ENCODE results near the gene UGT2B15. TPM values are rescaled to one million over a fixed set of nuclear protein-coding genes. Genes with fewer than 3 reads are reported as not detected.

Gene UGT2B15
- total RNA-seq, 2 donors from 2014 or later, result not detected

GRCh38 chr4:68617003-68617698 lies 53.3 kb downstream of the UGT2B15 start:
- H3K9me3 Mint-ChIP-seq, result peaks cover 5% of the 10 kb centered on the region
- DNase-seq (ENCODE audit: low spot score), result no peak
- H3K36me3 Mint-ChIP-seq, result no peaks in the 10 kb centered on the region
- ATAC-seq, result no peak
- H3K27ac Mint-ChIP-seq, result no peak overlapping the region
- H3K4me3 Mint-ChIP-seq, result no peak overlapping the region
- H3K27me3 Mint-ChIP-seq, result no peaks in the 10 kb centered on the region
- H3K4me1 Mint-ChIP-seq (ENCODE audit: low read depth in 2 of 2), result no peaks in the 10 kb centered on the region

DNA sequence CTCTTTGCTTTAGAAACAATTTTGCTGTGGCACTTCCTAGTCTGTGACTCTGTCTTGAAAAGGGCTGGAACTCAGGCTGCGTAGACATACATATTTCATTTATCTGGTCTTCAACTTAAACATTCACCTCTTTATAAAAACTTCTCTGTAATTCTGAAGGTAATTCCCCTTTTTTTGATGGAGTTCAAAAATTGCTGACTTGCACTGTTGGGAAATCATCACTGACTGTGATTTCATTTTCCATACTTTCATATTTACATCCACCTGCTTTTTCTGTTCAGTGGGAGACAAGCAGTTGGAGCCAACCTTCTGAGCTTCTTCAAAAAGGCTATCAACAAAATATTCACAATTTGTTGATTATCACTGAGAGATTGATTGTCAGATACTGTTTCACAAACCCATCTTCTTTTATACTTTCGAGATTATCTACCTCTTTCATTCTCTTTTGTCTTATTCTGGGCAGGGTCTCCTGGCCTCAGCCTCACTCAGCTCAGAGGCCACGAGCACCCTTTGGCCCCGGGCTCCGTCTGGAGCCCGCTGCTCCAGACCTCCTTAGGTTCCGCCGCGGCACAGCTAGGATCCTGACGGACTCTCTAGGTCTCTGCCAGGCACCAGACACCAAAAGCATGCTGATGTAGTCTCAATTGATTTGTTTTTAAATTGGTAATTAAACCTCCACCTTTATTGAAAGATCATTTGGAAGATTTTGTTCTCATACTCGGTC lies 54.6 kb downstream of the UGT2B15 start:
- Mint-ChIP-seq H3K36me3 (no peaks in the 10 kb centered on the region), H3K27ac (no peak overlapping the region), H3K4me1 (ENCODE audit: low read depth in 2 of 2) (no peaks in the 10 kb centered on the region), H3K4me3 (no peak overlapping the region), H3K27me3 (no peaks in the 10 kb centered on the region), H3K9me3 (peaks cover 5% of the 10 kb centered on the region)
- ATAC-seq (no peak), DNase-seq (ENCODE audit: low spot score) (no peak)

- Mint-ChIP-seq H3K4me3 (no peak overlapping the region), H3K27me3 (no peaks in the 10 kb centered on the region), H3K36me3 (no peaks in the 10 kb centered on the region), H3K9me3 (peaks cover 5% of the 10 kb centered on the region), H3K27ac (no peak overlapping the region), H3K4me1 (ENCODE audit: low read depth in 2 of 2) (no peaks in the 10 kb centered on the region)
- no peak for DNase-seq (ENCODE audit: low spot score)
- no peak for ATAC-seq
Measured at GRCh38 chr4:68613752-68614151, 56.7 kb downstream of the UGT2B15 start.

DNA sequence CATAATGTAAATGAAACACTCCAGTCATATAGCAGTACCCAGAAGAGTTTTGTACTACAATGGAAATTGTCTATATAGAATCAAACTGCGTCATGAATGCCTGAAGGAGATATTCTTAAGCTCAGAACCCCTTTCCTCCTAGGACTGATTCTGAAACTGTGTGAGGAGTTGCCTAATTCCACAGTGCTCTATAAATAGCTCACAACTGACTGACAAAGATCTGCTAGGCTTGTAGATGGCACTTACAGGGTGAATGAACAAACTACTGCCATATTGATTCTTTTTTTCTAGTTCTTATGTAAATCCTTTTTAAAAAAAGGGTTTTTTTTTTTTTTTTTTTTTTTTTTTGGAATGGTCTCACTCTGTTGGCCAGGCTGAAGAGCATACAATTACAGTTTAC lies 64.2 kb downstream of the UGT2B15 start:
- no peak overlapping the region for H3K27ac Mint-ChIP-seq
- DNase-seq (ENCODE audit: low spot score) (no peak), ATAC-seq (no peak)
- H3K9me3 Mint-ChIP-seq, result peaks cover 11% of the 10 kb centered on the region
- H3K4me3 Mint-ChIP-seq, result no peak overlapping the region
- H3K27me3 Mint-ChIP-seq, result no peaks in the 10 kb centered on the region
- H3K4me1 Mint-ChIP-seq (ENCODE audit: low read depth in 2 of 2), result no peaks in the 10 kb centered on the region
- H3K36me3 Mint-ChIP-seq, result no peaks in the 10 kb centered on the region

- Mint-ChIP-seq H3K4me3 (no peak overlapping the region), H3K27ac (no peak overlapping the region), H3K4me1 (ENCODE audit: low read depth in 2 of 2) (no peaks in the 10 kb centered on the region), H3K36me3 (no peaks in the 10 kb centered on the region), H3K27me3 (no peaks in the 10 kb centered on the region), H3K9me3 (peaks cover 9% of the 10 kb centered on the region)
- DNase-seq (ENCODE audit: low spot score) (no peak), ATAC-seq (no peak)
Measured at GRCh38 chr4:68599150-68599549, 71.3 kb downstream of the UGT2B15 start.

DNA sequence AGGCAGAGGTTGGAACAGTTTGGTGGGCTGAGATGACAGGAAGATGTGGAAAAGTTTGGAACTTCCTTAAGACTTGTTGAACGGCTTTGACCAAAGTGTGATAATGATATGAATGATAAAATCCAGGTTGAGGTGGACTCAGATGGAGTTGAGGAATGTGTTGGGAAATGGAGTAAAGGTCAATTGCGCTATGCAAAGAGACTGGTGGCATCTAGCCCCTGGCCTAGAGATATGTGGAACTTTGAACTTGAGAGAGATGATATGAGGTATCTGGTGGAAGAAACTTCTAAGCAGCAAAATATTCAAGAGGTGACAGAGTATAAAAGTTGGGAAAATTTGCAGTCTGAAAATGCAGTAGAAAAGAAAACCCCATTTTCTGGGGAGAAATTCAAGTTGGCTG lies 73.0 kb downstream of the UGT2B15 start:
- DNase-seq (ENCODE audit: low spot score) (no peak), ATAC-seq (no peak)
- Mint-ChIP-seq H3K27ac (no peak overlapping the region), H3K36me3 (no peaks in the 10 kb centered on the region), H3K27me3 (no peaks in the 10 kb centered on the region), H3K4me1 (ENCODE audit: low read depth in 2 of 2) (no peaks in the 10 kb centered on the region), H3K9me3 (peaks cover 12% of the 10 kb centered on the region), H3K4me3 (no peak overlapping the region)

Other genes with a start within 250 kb of the UGT2B15 start
- gene TMPRSS11E, start 223.2 kb downstream of the UGT2B15 start, total RNA-seq, result not detected
- not detected for gene UGT2B17, start 94.3 kb downstream of the UGT2B15 start, total RNA-seq
- not detected for gene UGT2B10, start 145.3 kb upstream of the UGT2B15 start, total RNA-seq